ENCODE measurements around the gene PRR14L.
"Not testable (repeated sequence)": the region's sequence is repeated elsewhere in the genome, so short reads cannot be mapped to it uniquely, and the experiment has no call there.

The PRR14L gene

DNA sequence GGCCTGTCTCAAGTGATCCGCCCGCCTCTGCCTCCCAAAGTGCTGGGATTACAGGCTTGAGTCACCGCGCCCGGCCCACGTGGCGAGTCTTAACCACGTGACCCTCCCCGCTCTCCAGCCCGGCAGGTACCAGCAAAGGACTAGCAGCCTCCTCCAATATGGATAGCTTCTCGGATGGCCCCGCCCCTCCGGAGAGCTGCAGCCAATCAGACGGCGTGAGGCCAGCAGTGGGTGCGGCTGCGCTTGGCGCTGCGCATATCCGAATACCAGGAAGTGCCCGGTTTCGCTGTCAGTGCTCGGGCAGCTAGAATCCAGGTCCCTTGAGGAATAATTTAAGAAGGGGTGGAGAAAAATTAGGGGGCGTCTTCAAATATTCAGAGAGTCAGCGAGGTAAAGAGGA, 73.2 kb downstream of the PRR14L start:
- DNase-seq (ENCODE audit: low read depth), result peak; percentile 28
- TF ChIP-seq, protein P1, sequence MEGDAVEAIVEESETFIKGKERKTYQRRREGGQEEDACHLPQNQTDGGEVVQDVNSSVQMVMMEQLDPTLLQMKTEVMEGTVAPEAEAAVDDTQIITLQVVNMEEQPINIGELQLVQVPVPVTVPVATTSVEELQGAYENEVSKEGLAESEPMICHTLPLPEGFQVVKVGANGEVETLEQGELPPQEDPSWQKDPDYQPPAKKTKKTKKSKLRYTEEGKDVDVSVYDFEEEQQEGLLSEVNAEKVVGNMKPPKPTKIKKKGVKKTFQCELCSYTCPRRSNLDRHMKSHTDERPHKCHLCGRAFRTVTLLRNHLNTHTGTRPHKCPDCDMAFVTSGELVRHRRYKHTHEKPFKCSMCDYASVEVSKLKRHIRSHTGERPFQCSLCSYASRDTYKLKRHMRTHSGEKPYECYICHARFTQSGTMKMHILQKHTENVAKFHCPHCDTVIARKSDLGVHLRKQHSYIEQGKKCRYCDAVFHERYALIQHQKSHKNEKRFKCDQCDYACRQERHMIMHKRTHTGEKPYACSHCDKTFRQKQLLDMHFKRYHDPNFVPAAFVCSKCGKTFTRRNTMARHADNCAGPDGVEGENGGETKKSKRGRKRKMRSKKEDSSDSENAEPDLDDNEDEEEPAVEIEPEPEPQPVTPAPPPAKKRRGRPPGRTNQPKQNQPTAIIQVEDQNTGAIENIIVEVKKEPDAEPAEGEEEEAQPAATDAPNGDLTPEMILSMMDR (IDR thresholded peaks at IDR 0.05; ENCODE audit: control insufficient read depth, insufficient read depth, low read depth, low read length, missing control alignments), result no peak
- H3K4me3 ChIP-seq (ENCODE audit: control insufficient read depth, low read depth, low read length), result peak overlapping the region; percentile 31

DNA sequence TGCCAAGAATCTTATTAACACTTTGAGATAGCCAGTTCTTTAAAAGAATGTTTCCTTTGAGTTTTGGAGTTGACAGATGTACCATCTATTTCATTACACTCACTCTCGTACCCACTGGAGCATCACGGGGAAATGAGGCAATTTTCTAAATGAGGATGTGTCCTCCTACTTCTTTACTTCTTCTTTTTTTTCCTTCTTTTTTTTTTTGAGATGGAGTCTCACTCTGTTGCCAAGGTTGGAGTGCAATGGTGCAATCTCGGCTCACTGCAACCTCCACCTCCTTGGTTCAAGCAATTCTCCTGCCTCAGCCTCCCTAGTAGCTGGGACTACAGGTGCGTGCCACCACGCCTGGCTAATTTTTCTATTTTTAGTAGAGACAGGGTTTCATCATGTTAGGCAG, 75.7 kb downstream of the PRR14L start:
- not testable (repeated sequence) for H3K4me3 ChIP-seq (ENCODE audit: control insufficient read depth, low read depth, low read length); DNase-seq (ENCODE audit: low read depth)

DNA sequence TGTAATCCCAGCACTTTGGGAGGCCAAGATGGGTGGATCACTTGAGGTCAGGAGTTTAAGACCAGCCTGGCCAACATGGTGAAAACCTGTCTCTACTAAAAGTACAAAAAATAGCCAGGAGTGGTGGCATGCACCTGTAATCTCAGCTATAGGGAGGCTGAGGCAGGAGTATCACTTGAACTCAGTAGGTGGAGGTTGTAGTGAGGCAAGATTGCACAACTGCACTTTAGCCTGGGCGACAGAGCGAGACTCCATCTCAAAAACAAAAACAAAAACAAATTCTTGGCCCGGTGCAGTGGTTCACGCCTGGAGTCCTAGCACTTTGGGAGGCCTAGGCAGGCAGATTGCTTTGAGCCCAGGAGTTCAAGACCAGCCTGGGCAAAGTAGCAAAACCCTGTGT, 81.1 kb downstream of the PRR14L start:
- not testable (repeated sequence) for H3K4me3 ChIP-seq (ENCODE audit: control insufficient read depth, low read depth, low read length); DNase-seq (ENCODE audit: low read depth)

DNA sequence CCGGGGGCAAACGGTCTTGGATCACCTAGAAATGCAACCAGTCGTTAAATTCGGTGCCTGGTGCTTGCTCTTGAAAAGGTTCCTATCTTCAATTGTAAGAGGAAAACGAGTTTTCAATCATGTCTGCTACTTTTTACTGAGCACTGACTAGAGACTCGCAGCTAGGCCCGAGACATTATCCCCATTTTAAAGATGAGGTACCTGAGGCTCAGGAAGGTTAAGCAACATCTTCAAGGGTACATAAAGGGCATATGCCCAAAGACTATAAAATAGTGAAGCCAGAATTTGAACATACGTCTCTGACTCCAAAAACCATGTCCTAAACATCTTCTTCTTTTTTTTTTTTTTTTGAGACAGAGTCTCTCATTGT, 87.3 kb downstream of the PRR14L start:
- peak overlapping the region; percentile 87; the same call in 1 of the 2 replicates for H3K4me3 ChIP-seq (ENCODE audit: control insufficient read depth, low read depth, low read length)
- DNase-seq (ENCODE audit: low read depth), result no peak
- TF ChIP-seq, protein P1 (IDR thresholded peaks at IDR 0.05; ENCODE audit: control insufficient read depth, insufficient read depth, low read depth, low read length, missing control alignments), result no peak

DNA sequence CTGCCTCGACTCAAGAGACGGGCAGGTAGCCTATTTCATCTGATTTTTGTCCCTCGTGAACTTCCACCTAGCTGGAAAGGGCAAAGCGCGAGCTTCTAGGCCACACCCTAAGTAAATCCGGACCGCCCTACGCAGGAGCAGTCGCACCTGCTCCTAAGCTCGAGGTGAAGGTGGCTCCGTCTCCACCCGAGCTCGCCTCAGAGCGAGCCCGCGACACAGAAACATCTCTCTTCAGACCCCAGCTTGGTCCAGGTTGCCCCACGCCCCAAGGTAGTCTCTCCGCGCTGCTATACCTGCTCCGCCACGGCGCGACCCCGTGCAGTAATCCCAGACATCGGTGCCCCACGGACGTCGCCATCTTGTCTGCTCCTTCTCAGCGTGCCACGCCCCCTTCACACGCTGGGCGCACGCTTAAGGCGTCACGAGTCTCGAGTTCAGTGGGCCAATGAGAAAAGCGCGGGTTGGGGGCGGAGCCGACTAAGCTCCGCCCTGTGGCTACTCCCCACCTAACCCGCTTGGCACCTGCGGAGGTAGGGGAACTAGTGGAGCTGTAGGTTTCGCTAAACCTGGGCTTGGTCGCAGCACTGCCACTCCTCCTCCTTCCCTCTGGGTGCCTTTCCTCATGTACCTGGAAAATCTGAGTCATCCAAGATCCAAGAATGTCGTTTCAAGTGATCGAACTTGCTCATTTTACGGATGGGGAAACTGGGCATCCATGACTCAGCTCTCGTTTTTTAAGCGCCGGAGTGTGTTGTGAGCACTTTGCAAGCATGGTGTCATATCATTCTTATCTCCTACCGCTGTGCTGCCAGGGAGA, 87.9 kb downstream of the PRR14L start, which contains the start of gene PISD:
TSS of gene PISD (minus strand) at position 365 of the 817 bp plus-strand sequence. CDS start at position 358, 7 bp downstream.
- peak within 1 kb of the TSS; percentile 87 for H3K4me3 ChIP-seq (ENCODE audit: control insufficient read depth, low read depth, low read length)
- TF ChIP-seq, protein P1 (IDR thresholded peaks at IDR 0.05; ENCODE audit: control insufficient read depth, insufficient read depth, low read depth, low read length, missing control alignments), result no peak
- peak; percentile 62 for DNase-seq (ENCODE audit: low read depth)

DNA sequence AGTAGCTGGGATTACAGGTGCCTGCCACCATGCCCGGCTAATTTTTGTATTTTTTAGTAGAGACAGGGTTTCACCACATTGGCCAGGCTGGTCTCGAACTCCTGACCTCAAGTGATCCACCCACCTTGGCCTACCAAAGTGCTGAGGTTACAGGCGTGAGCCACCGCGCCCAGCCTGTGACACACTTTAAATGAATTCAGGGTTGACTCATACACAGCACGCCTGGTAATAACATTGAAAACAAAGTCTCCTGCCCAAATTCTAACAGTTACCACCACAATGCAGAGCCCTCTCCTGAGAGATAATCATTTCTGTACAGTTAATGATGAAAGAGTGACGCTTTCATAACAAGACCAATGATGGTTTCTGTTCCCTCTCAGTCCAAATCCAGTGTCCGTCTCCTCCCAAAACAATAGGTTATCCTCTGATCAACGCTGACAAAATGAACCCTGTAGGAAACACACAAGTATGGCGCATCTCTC, 89.0 kb downstream of the PRR14L start:
- peak overlapping the region; percentile 87 for H3K4me3 ChIP-seq (ENCODE audit: control insufficient read depth, low read depth, low read length)
- DNase-seq (ENCODE audit: low read depth), result peak; percentile 46

DNA sequence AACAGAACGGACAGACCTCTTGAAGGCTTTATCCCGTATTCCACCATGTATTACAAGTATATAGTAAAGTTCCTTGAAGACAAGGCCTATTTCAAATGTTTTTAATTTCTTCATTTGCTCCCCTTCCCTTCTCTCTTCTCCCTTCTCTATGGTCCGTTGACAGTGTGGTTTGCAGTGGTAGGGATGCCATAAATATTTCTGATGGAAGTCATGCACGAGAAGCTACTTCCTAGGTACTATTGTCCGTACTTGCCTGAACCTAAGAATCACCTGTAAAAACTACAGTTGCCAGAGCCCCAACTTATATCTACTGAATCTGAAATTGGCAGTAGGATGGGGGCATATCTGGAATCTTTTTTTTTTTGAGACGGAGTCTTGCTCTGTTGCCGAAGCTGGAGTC, 90.7 kb downstream of the PRR14L start:
- TF ChIP-seq, protein P1 (IDR thresholded peaks at IDR 0.05; ENCODE audit: control insufficient read depth, insufficient read depth, low read depth, low read length, missing control alignments), result no peak
- no peak for DNase-seq (ENCODE audit: low read depth)
- no peak overlapping the region for H3K4me3 ChIP-seq (ENCODE audit: control insufficient read depth, low read depth, low read length)

DNA sequence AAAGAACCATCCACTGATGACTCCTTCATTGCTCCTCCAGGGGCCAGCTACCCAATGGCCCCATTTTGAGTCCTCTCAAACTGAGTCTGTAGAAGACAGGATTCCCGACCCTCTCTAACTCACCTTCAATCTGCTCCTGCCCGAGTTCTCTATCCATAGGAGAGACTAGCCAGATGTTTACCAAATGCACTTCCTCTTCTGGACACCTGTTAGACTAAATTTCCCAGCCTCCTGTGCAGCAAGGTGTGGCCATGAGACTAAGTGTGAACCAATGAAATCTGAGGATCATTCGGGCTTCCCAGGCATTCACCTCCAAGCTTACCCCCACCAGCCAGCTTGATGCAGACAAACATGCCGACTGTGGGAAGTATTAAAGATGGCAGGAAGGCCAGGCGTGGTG, 95.5 kb downstream of the PRR14L start:
- H3K4me3 ChIP-seq (ENCODE audit: control insufficient read depth, low read depth, low read length), result no peak overlapping the region
- TF ChIP-seq, protein P1 (IDR thresholded peaks at IDR 0.05; ENCODE audit: control insufficient read depth, insufficient read depth, low read depth, low read length, missing control alignments), result no peak
- no peak for DNase-seq (ENCODE audit: low read depth)

Data from AG09309 (cell line).